Measurements from ENCODE around the gene TMEM154.

The TMEM154 gene

DNA sequence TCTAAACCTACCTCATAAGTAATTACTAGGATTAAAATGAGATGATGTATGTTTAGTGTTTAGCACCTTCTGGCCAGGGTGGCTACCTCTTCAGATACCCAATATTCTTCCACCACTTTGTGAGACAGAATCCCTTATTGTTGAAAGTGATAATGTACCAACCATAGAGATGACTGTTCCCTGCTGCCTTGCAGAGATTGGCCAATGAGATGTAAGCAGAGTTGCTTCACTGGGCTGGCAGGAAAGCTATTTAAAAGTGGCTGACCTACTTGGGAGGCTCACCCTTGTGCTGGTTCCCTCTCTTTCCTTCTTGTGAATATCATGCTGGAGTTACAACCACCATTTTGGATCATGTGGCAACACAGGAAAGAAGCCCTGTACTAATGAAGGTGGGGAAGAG, 58.9 kb downstream of the TMEM154 start:
- no peak for DNase-seq

DNA sequence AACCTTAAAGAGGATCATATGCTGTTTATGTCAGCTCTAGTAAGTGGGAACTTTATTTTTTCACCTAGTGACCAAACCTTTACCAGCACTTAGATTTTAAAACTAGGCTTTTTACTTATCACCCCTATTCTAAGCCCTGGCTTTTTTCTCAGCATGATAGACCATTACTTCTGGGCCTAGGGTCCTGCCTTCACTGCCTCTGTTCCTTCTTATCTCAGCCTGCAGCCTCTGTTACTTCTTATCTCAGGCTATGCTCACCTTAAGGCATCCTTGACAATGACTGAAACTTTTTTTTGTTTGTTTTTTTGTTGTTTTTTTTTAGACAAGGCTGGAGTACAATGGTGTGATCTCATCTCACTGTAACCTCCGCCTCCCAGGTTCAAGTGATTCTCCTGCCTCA, 59.6 kb downstream of the TMEM154 start:
- DNase-seq = no peak

DNA sequence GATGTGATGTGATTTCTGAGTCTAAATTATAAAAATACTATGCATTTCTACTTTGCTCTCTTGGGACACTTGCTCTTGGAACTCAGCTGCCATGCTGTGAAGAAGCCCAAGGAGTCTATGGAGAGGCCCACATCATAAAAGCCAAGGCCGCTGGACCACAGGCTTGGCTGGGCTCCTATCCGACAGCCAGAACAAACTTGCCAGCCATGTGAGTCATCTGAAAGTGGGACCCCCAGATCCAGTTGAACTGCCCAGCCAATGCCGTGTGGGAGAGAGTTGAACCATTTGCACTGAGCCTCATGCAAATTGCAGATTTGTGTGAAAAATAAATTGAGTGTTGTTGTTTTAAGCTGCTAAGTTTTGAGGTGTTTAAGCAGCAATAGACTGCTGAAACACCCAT, 60.2 kb downstream of the TMEM154 start:
- DNase-seq = no peak

DNA sequence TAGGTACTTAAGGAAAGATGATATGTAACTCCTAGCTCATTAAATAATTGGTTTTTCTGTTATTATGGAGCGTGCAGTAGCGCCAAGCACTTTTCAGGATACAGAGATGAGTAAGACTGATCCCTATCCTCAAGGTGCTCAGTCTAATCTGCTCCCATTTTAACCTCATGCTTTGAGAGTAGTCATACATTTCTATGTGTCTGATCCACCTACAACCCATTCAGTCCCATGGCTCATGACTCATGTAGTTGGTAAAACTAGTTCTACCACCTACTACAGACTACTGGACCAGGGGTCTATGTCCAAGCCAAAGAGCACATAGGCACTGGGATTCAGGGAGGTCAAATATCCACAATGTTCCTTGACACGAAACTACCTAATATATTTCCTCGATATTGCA, 60.8 kb downstream of the TMEM154 start:
- no peak for DNase-seq

DNA sequence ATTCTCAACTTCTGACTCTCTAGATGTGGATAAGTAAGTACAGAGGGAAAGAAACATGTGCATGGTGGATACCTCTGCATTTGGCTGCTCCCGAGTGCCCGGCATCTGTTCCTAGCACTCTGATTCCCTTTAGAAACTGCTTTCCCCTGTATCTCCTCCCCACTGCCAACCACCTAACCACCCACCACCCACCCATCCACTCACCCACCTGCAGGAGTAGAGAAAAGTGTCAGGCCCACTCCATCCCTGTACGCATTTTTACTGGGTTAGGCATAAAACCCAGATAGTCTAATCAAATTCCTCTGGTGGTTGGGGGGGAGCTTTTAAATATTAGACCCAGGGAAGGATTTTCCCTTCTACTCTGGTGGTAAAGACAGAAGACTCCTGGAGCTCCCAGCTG, 63.0 kb downstream of the TMEM154 start:
- DNase-seq = no peak

DNA sequence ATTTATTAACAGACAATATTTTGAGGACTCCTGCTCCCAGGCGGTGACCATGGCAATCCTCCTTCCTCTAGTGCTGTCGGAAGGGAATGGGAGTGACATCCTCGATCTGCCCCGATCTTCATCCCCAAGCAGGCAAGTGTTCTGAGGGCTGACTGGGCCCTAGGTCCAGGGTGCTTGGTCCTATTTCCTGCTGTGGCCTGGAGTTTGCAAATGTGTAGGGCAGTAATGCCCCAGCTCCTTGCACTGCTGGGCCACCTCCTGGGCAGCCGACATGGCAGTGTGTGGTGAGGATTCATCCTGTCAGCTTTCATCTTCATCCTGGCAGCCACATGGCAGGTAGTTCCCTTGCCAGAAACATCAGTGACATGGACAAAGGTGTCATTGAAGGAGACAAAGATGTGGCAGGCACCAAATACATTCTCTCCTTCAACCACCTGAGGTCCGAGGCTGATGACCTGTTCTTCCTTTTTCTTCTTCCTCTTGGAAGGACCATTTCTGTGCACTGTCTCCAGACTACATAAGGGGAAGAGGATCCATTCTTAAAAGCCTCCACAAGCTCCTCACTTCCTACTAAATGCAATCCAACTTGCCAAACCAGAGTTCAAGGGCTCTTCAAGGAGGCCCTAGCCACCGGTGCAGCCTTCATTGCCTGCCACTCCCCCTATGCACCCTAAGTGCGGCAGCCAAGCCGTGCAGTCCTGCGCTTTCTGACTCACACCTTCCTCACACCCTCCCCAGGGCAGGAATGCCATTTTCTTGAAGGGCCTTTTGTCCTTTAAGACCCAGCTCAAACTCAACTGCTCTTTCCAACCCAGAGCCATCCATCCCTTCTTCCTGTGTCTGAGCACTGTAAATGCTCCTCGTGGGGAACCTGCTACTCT, 65.7 kb downstream of the TMEM154 start:
- no peak for DNase-seq

DNA sequence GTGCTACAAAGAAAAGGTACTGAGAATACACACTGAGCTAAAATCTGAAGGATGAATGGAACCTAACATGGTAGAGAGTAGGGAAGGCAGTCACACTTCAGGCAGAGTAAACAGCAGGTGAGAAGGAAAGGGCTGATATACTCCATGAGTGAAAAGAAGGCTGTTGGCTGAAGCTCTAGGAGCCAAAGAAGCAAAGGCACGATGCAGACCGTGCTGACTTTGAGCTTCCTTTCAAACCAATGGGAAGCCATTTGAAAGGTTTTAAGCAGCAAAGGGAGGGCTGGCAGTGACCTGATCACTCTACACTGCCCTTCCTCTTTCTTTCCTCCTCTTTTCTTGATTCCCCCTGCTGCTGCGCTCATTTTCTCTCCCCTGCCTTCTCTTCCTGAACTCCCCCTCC, 66.4 kb downstream of the TMEM154 start:
- no peak for DNase-seq

DNA sequence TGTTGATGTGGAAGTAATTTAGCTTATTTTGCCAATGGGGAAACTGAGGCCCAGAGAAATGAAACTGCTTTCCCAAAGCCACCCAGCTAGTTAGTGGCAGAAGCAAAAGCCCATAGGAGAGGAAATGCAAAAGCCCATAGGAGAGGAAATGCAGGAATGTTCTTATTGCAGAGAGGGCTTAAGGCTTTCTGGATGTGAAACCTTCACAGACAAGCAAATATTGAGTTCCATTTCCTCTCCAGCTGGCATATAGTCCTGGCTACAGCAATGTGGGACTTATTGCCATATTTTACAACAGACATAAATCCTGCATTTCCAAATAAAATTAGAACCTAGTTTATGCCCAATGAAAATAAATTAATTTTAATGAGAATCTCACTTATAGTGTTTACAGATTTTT, 69.7 kb downstream of the TMEM154 start:
- no peak for DNase-seq

DNA sequence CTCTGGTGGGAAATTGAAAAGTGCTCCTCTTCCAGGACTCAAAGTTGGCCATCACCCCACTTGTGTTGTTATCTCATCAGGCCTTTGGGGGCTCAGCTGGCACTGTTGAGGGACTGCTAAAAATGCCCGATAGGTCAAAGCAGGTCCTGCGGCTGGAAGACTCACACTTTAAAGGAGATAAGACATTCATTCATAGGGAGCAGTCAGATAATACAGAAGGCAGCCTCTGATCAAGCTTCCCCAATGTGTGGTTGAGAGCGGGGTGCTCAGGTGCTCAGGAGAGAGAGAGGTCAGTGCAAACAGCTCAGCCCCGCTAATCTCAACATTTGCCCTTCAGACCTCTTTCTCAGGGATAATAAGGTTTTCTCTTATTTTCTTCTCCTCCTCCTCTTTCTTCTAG, 70.3 kb downstream of the TMEM154 start:
- no peak for DNase-seq

DNA sequence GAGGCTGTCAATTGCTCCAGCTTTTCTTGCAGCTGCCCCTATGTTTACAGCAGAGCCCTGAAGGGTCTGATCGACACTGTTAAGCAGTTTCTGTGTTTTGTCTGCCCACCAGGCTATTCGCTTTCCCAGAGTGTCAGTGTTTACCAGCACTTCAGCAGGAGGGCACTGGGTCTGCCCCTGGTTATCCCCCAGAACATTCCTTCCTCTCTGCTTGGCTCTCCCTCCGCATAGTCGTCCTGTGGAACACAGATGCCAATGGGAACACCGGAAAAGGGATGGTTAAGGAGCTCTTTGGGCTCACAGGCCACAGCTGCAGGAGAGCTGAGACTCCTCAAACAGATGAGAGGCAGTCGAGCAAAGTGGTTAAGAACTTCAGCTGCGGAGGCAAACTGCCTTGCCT, 72.6 kb downstream of the TMEM154 start:
- DNase-seq = no peak

DNA sequence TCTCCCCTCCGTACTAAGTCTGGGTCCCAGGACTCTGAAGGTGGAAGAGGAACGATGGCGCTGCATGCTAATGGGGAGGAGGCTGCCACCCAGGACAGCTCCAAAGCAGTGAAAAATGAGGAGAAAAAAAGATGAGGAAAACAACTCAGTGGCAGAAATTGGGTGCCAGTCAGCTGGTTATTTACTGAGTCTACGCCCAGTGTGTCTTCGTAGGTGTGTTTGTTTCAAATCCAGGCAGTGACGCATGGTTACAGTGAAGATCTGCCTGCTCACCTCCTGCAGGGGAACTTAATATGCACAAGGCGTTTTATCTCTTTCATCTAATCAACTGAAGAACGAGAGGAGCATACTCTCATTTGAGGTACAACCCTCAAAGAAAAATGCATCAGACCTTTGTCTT, 73.0 kb downstream of the TMEM154 start:
- DNase-seq = no peak

DNA sequence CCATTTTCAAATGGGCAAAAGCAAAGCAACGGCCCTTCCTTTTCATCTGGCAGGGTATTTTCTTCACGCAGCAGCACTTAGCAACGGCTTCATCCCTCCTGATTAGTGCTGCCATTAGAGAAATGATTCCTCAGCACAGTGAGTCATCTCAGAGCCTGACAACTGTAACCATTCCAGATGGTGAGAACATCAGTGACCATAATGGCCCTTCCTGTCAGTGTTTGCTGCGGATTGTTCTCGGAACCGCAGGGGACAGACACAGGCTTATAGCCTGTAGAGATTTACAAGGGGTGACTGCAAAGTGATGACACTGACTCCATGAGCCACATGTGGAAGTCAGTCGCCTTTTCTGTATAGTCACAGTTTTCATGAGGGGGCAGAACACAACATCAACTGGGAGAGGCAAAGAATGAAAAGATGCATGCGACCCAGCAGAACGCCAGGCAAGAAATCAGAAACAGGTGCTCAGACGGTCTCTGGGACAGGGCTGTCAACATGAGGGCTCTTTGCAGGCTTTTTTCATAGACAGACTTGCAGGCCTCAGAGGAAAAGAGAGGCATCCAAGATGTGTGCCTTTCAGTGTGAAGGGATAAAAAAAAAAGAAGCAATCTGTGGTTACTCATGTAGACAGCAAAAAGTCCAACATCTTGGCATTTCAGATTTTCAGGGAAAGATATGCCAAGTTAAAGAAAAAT, 74.0 kb downstream of the TMEM154 start:
- DNase-seq = no peak

DNA sequence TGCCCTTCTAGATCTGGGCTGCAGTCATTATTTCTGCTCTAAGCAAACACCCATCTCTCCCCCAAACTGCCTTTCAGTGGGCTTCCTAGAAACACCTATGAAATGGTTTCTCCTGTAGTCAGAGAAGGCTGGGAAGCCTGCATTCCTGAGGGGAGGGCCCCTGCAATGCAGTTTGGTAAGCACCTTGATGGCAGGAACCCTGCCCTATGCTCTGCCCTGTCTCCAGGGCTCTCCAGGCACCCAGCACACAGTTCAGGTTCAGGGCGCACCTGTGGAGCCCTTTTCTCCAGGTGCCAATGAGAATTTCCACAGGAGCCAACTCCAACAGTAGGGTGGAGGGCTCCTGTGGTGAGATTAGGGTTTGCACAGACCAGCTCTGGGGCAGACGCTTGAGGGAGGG, 74.8 kb downstream of the TMEM154 start:
- no peak for DNase-seq

DNA sequence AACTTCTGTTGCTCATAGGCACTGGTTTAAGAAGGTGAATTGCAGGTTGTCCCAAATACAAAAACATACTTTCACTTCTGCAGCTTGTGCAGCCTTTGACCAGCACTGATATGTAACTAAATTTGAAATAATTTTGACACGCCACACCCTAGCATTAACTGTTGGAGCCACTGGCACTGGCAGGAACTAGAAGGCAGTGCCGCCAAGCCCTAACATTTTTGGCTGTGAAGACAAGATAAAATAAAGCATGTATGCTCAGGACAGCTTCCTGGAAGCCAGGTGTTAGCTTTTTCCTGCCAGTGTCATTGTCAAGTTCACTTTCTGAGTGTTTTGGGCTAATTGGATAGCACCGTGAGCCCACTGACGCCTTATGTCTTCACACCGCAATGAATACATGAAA, 78.6 kb downstream of the TMEM154 start:
- DNase-seq = no peak

DNA sequence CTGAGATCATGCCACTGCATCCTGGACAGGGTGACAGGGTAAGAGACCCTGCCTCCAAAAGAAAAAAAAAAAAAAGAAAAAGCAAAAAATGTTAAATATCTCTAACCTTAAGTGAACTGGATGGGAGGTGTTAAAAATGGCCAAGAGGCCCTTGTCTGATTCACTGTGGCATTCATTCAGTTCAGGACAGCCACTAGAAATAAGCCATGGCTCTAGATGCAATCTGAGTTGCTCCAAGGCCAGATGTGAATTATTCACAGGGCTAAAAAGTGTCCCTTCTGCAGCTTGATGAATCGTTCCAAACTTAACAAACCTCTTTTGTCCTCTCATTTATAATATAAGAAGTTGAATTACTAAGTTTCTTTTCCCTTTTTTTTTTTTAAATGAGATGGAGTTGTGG, 80.2 kb downstream of the TMEM154 start:
- DNase-seq = no peak

DNA sequence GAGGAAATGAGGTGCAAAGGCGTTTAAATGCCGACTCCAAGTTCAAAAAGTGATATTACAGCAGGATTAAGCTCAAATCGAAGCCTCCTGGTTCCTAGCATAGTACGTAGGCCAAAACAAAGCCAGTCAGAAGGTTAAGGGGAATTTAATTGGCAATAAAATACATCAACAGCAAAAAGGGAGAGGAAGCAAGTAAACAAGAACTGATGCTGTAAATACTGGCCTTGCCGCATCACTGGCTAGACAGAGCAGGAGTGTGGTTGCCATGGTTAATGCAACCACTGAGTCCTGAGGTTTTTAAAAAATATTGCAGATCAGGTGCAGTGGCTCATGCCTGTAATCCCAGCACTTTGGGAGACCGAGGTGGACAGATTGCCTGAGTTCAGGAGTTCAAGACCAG, 80.7 kb downstream of the TMEM154 start:
- no peak for DNase-seq

DNA sequence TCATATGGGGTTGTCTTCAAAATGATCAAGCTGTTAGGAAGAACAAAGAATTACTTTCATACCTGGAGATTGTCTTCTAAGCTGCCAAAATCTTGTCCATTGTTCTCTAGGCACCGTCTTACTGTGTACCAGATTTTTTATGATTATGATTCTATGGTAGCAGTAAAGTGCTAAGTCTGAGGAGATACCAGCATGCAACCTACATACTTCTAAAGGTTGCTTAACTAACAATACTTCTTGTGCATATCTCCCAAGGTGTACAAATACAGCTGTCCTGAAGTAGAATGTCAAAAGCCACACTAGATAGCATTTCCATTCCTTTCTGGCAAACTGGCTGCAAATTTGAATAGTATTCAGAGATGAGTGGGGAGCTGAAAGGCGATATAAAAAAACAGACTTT, 81.3 kb downstream of the TMEM154 start:
- DNase-seq = no peak

DNA sequence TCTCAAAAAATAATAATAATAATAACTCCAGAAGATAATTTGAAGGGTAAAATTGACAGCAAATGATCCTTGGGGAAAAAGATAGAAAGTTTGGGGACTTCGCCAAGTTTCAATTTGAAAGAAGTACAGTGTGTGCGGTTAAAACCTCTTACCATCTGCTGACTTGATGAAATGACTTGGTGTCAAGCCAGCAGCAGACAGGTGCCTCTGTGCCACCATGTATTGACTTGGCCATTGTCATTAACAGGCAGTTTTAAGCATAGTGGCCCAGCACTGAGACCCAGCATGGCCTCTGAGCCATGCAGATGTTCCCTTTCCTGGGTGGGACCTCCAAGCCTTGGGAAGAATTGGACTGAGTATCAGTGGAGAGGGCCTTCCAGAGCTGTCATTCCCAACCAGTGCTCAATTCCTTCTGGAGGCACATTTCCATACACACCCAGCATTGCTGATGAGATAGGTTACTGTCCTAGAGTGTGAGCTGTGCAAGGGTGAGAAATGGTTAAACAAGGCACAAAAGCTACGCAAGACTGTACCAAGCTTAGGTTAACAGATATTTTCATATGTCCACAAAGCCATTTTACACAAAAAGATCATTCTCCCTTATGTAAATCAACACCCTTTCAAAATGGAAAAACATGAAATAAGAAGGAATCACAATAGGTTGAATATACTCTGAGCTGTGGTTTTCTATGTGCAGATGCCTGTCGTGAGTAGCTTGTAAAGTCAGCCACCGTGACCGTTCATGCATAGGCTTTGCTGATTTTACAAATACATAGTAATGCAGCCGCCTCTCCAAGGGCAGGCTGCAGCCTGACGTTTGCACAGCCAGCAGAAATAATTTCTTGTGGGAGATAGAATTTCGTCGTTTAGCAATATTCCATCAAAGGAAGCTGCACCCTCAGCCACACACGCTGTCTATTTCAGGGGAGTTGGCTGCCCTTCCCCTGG, 84.5 kb downstream of the TMEM154 start:
- DNase-seq = peak; percentile 44

DNA sequence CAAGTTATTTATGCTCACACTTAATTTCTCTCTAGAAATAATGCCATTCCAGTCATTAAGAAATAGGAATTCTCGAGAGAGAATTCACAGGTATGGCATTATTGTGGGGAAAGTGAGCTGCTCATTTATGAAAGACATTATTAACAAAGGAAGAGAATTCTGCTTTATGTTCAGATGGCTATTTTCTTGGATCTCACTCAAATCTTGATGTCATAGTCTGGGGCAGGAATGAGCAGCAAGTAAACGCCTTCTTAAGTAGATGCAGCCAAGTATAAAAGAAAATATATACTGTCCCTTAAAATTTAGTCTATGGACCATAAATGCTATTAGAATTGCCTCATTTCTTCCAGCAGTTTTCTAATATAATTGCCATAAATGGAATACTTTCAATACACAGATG, 85.7 kb downstream of the TMEM154 start:
- no peak for DNase-seq

DNA sequence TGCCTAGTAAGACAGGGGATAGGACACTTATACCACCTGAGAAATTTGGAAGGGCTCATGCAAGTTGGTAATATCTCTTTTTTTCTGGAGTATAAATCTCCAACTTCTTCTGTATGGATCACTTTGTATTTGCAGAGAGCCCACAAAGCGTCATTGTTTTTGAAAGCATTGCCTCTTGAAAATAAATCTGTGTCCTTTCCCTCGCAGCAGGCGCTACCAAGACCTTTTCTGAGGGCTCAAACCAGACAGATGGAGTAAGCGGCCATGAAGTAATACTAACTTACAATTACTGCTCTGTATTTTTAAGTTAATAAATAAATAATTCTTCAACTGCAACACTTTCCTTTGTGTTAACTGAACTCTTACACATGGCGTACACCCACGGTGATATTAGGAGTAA, 87.9 kb downstream of the TMEM154 start:
- DNase-seq = no peak

DNA sequence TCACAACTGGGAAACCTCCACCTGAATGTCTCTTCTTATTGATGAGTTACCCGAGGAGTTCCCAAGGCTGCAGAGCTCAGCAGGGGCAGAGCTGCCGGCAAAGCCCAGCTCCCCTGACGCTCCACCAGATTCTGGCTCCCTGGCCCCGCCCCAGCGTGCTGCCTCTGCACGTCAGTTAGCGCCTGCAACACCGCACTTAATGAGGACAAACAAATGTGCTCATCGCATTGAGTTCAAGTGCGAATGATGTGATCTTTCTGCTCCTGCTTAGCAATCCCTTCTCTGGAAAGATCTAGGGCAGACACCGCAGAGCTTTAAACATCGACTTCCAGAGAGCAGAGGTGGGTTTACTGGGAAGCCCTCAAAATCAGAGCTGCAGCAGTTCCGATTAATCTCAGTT, 88.4 kb downstream of the TMEM154 start:
- peak; percentile 42 for DNase-seq

DNA sequence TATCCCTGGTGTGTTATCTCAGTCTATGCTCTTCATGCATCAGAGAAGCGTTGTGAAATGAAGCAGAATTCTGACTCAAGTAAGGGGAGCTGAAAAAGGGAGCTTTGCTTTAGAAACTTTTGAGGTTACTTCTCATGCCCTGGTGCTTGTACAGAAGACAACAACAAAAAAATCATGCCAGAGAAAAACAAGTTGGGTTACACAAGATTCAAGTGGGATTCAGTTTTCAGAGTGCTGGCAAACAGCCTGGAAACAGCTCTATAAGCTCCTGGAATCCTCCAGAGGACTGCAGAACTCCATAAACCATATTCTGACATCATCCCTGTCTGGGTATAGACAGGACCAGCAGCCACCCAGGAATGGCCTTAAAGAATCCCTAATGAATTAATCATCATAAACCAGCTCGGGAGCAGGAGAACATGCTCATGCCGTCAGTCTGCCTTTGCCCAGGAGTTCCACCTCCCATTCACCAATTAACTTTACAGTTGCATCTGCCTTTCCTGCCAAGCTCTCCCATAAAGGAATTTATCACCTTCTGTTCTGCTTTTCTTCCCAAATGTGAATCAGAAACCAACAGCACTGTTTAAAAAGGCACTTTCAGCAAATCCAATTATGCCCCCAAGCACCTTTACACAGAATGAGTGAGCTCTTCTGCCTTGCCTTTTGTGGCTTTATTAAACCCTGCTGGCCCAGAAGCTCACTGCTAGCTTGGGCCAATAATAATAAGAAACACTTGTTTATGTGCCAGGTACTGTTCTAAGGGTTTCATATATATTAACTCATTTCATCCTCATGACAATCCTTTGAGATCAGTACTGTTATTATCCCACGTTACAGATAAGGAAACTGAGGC, 89.4 kb downstream of the TMEM154 start:
- DNase-seq = peak; percentile 73

All from NCI-H2171 (cell line).